Sigmoid colon (tissue), 7 donors: ENCODE measurements around the gene FBXO21. TPM values are rescaled to one million over a fixed set of nuclear protein-coding genes. Genes with fewer than 3 reads are reported as not detected.

Source experiments
- DNase-seq: peaks from one replicate; pipeline ENCODE4 v3.0.0-alpha.2; 2019
- H3K27ac ChIP-seq, 4 donors: fragments of 200-600 bp; sonication (generic); one replicate each; pipeline ENCODE4 v1.5.1; 2016 to 2019; ENCODE audit warnings: mild to moderate bottlenecking in 1 of 4
- H3K27me3 ChIP-seq, 3 donors: fragments of 200-600 bp; sonication (generic); one replicate each; pipeline ENCODE4 v1.5.1; 2019; ENCODE audit warnings: mild to moderate bottlenecking in 1 of 3
- H3K36me3 ChIP-seq, 4 donors: fragments of 200-600 bp; sonication (generic); one replicate each; pipeline ENCODE4 v1.5.1; 2016 to 2019
- H3K4me1 ChIP-seq, 4 donors: fragments of 200-600 bp; sonication (generic); one replicate each; pipeline ENCODE4 v1.5.1; 2017 to 2019
- H3K4me3 ChIP-seq, 4 donors: fragments of 200-600 bp; sonication (generic); one replicate each; pipeline ENCODE4 v1.5.1; 2017 to 2019; ENCODE audit warnings: mild to moderate bottlenecking in 2 of 4, moderate library complexity in 1 of 4
- H3K9me3 ChIP-seq, 4 donors: fragments of 200-600 bp in 3 of 4; sonication (generic) in 3 of 4; one replicate each; pipeline versions ENCODE4 v1.5.1 to v1.6.1; 2013 to 2019
- CTCF ChIP-seq, 4 experiments: fragments of 450-650 bp in 3 of 4; fragments of 200-600 bp in 1 of 4; IDR thresholded peaks; one replicate each; pipeline ENCODE4 v1.5.1; 2016 to 2019; ENCODE audit warnings: antibody characterized with exemption in 4 of 4, mild to moderate bottlenecking in 3 of 4, moderate library complexity in 2 of 4
- EP300 ChIP-seq, 4 donors: sonication (generic); formaldehyde crosslinking; IDR thresholded peaks; one replicate each; pipeline ENCODE4 v1.6.1; 2017; ENCODE audit warnings: antibody characterized with exemption in 4 of 4
- POLR2A ChIP-seq, 2 donors: fragments of 450-650 bp; IDR thresholded peaks; one replicate each; pipeline ENCODE4 v1.6.1; 2016; ENCODE audit warnings: antibody characterized with exemption in 2 of 2, mild to moderate bottlenecking in 2 of 2, moderate library complexity in 2 of 2
- POLR2AphosphoS5 ChIP-seq, 4 donors: sonication (generic); formaldehyde crosslinking; IDR thresholded peaks; one replicate each; pipeline ENCODE4 v1.6.1; 2017; ENCODE audit warnings: antibody characterized with exemption in 4 of 4
- WGBS, 2 donors: extraction: QIAGEN DNeasy Blood & Tissue Kit; methylation state at CpG; one replicate each; pipeline ENCODE4 v1.1.7; 2013; 5-methylcytosine and 5-hydroxymethylcytosine counted together
- intact Hi-C: fragments of 100-400 bp; cut with DNase I; formaldehyde crosslinking; loops from one replicate; pipeline ENCODE4 v1.15.1; 2023
- polyA plus RNA-seq, 3 donors: library from polyadenylated mRNA; stranded (reverse); fragments of 200-250 nt; gene quantifications; one replicate each; pipeline ENCODE4 v1.2.3, GENCODE V29; 2013
- total RNA-seq, 4 donors: library from RNA; depleted of rRNA; stranded (reverse); fragments of >200 nt; gene quantifications; one replicate each; pipeline ENCODE4 v1.1.0, GENCODE V29; 2016
- donor health status: healthy with polysubstance abuse.
- donor health status: Bipolar disorder and iron deficiency.
- donor health status: healthy.

Gene FBXO21
- total and polyA plus RNA-seq, 7 donors = 6.6 to 134 (median 40.7) TPM

GRCh38 chr12:117178745-117179144, 11.5 kb downstream of the FBXO21 start:
- WGBS, 2 donors = 96 to 98% methylated on average over 2 of the region's 2 CpGs
- no peak overlapping the region for H3K4me3 ChIP-seq

GRCh38 chr12:117178301-117178700, 12.0 kb downstream of the FBXO21 start:
- peaks cover 9 to 89% (median 34%) of the 10 kb centered on the region in 4 donors for H3K36me3 ChIP-seq

More at GRCh38 chr12:117178745-117179144, 11.5 kb downstream of the FBXO21 start:
- Histone ChIP-seq H3K4me1 (no peaks in the 10 kb centered on the region), H3K9me3 (no peaks in the 10 kb centered on the region), H3K27me3 (no peaks in the 10 kb centered on the region), H3K27ac (no peak overlapping the region), H3K36me3 (peaks cover 5 to 89% (median 30%) of the 10 kb centered on the region in 4 donors)
- intact Hi-C loops = no loop called here
- TF ChIP-seq CTCF (IDR thresholded peaks at IDR 0.05) (no peak), POLR2A (IDR thresholded peaks at IDR 0.05) (no peak), EP300 (IDR thresholded peaks at IDR 0.05) (no peak), POLR2AphosphoS5 (IDR thresholded peaks at IDR 0.05) (no peak)
- no peak for DNase-seq

GRCh38 chr12:117172168-117172567, 18.1 kb downstream of the FBXO21 start:
- intact Hi-C loops = no loop called here
- no peak overlapping the region for H3K27ac ChIP-seq
- H3K36me3 ChIP-seq = peaks cover 24 to 100% (median 54%) of the 10 kb centered on the region in 4 donors
- H3K4me3 ChIP-seq = no peak overlapping the region
- no peaks in the 10 kb centered on the region for H3K27me3 ChIP-seq
- H3K4me1 ChIP-seq = no peaks in the 10 kb centered on the region
- no peaks in the 10 kb centered on the region for H3K9me3 ChIP-seq
- no peak for DNase-seq
- 97% methylated on average over 3 of the region's 3 CpGs for WGBS, 2 donors
- TF ChIP-seq EP300 (IDR thresholded peaks at IDR 0.05) (no peak), CTCF (IDR thresholded peaks at IDR 0.05) (no peak), POLR2A (IDR thresholded peaks at IDR 0.05) (no peak), POLR2AphosphoS5 (IDR thresholded peaks at IDR 0.05) (no peak)

More at GRCh38 chr12:117178301-117178700, 12.0 kb downstream of the FBXO21 start:
- Histone ChIP-seq H3K4me1 (no peaks in the 10 kb centered on the region), H3K27ac (no peak overlapping the region), H3K9me3 (no peaks in the 10 kb centered on the region), H3K4me3 (no peak overlapping the region), H3K27me3 (no peaks in the 10 kb centered on the region)
- TF ChIP-seq EP300 (IDR thresholded peaks at IDR 0.05) (no peak), CTCF (IDR thresholded peaks at IDR 0.05) (no peak), POLR2A (IDR thresholded peaks at IDR 0.05) (no peak), POLR2AphosphoS5 (IDR thresholded peaks at IDR 0.05) (no peak)
- intact Hi-C loops = no loop called here
- DNase-seq = no peak
- WGBS, 2 donors = 92 to 97% methylated on average over 10 of the region's 10 CpGs

- H3K36me3 ChIP-seq = peaks cover 24 to 100% (median 56%) of the 10 kb centered on the region in 4 donors
- no peak for DNase-seq
- no peaks in the 10 kb centered on the region for H3K9me3 ChIP-seq
- H3K27ac ChIP-seq = no peak overlapping the region
- 87% methylated on average over 2 of the region's 2 CpGs for WGBS, 2 donors
- no peaks in the 10 kb centered on the region for H3K4me1 ChIP-seq
- TF ChIP-seq CTCF (IDR thresholded peaks at IDR 0.05) (no peak), EP300 (IDR thresholded peaks at IDR 0.05) (no peak), POLR2AphosphoS5 (IDR thresholded peaks at IDR 0.05) (no peak), POLR2A (IDR thresholded peaks at IDR 0.05) (no peak)
- no peak overlapping the region for H3K4me3 ChIP-seq
- H3K27me3 ChIP-seq = no peaks in the 10 kb centered on the region
- intact Hi-C loops = no loop called here
These were observed 18.6 kb downstream of the FBXO21 start for GRCh38 chr12:117171499-117172162.
